AG09319 (cell line): ENCODE data around the gene FILIP1.

ENCODE experiments used
- DNase-seq: peaks from one replicate; pipeline ENCODE4 v3.0.0-alpha.2; 2010; ENCODE audit warnings: low read depth; ENCODE audit errors: extremely low read depth
- TF ChIP-seq, protein P1 (sequence below): IDR thresholded peaks from 2 replicates; pipeline ENCODE4 v1.5.1; 2011; ENCODE audit warnings: low read depth, mild to moderate bottlenecking, inconsistent platforms, low read length, moderate library complexity

Gene FILIP1

GRCh38 chr6:75347898-75348610 lies 145.5 kb downstream of the FILIP1 start:
- no peak for DNase-seq
- TF ChIP-seq, protein P1, sequence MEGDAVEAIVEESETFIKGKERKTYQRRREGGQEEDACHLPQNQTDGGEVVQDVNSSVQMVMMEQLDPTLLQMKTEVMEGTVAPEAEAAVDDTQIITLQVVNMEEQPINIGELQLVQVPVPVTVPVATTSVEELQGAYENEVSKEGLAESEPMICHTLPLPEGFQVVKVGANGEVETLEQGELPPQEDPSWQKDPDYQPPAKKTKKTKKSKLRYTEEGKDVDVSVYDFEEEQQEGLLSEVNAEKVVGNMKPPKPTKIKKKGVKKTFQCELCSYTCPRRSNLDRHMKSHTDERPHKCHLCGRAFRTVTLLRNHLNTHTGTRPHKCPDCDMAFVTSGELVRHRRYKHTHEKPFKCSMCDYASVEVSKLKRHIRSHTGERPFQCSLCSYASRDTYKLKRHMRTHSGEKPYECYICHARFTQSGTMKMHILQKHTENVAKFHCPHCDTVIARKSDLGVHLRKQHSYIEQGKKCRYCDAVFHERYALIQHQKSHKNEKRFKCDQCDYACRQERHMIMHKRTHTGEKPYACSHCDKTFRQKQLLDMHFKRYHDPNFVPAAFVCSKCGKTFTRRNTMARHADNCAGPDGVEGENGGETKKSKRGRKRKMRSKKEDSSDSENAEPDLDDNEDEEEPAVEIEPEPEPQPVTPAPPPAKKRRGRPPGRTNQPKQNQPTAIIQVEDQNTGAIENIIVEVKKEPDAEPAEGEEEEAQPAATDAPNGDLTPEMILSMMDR, result no peak

DNA sequence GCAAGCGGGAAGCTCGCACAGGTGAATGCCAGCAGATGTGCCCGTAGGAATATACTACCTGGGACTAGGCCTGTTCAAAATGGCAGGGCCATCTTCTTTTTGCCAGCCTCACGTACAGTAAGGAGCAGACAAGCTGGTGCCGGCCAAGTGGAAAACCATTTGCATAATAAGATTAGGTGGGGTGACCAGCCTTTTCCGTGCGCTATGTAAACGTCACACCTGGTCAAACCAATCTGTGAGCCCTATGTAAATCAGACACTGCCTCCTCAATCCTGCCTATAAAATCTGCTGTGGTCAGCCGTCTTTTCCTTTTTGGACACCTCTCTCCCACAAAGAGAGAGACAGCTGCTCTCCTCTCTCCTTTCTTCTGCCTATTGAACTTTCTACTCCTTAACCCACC lies 148.2 kb downstream of the FILIP1 start:
- DNase-seq, result no peak
- TF ChIP-seq, protein P1, result no peak

DNA sequence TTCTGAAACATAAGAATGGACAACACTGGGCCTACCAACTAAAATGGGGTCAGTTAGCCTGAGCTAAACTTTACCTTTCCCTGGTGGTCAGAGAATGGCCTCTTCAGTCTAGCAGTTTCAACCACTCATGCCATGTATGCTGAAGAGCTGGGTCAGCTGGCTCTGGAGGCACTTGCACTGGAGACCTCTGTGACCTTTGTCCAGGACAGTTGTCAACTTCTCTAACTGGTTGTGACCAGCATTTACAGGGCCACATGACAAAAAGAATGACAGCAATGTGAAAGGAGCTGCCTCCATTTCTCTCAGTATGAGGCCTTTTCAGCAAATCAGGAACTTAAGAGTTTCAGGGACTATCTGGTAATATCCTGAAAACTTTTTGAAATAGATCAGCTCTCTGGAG lies 149.1 kb downstream of the FILIP1 start:
- TF ChIP-seq, protein P1, result no peak
- no peak for DNase-seq

GRCh38 chr6:75344021-75344420 lies 149.6 kb downstream of the FILIP1 start:
- no peak for DNase-seq
- TF ChIP-seq, protein P1, result no peak

- no peak for DNase-seq
- TF ChIP-seq, protein P1, result no peak
These were observed 155.6 kb downstream of the FILIP1 start for GRCh38 chr6:75337835-75338580.

GRCh38 chr6:75334266-75335040 lies 159.1 kb downstream of the FILIP1 start:
- TF ChIP-seq, protein P1, result no peak
- peak; percentile 16 for DNase-seq
